Measurements from ENCODE around the gene IFI27L1. TPM values are rescaled to one million over a fixed set of nuclear protein-coding genes. Genes with fewer than 3 reads are reported as not detected.

Gene IFI27L1
- total RNA-seq, 4 donors from 2014 or later = 7.1 to 32.8 (median 14.3) TPM

- Histone ChIP-seq H3K9me3 (peaks cover 0 to 6% of the 10 kb centered on the region in 2 donors), H3K4me3 (no peak overlapping the region), H3K27ac (no peak overlapping the region), H3K27me3 (no peaks in the 10 kb centered on the region), H3K4me1 (peaks cover 0 to 7% of the 10 kb centered on the region in 2 donors), H3K36me3 (no peaks in the 10 kb centered on the region)
- no peak for DNase-seq
- TF ChIP-seq CTCF (IDR thresholded peaks at IDR 0.05) (no peak), POLR2A (IDR thresholded peaks at IDR 0.05) (no peak)
- intact Hi-C loops (cut with DNase I; ENCODE audit: low total_unique reads) = no loop called here
These were observed 6.6 kb upstream of the IFI27L1 start for GRCh38 chr14:94074534-94074933.

GRCh38 chr14:94075008-94075407 lies 6.1 kb upstream of the IFI27L1 start:
- no peak overlapping the region for H3K4me3 ChIP-seq
- no peak for DNase-seq
- H3K36me3 ChIP-seq = no peaks in the 10 kb centered on the region
- no peaks in the 10 kb centered on the region for H3K27me3 ChIP-seq
- no peak for TF ChIP-seq POLR2A (IDR thresholded peaks at IDR 0.05)
- no peak for TF ChIP-seq CTCF (IDR thresholded peaks at IDR 0.05)
- H3K4me1 ChIP-seq = peaks cover 0 to 7% of the 10 kb centered on the region in 2 donors
- no peak overlapping the region for H3K27ac ChIP-seq
- intact Hi-C loops (cut with DNase I; ENCODE audit: low total_unique reads) = no loop called here
- peaks cover 0 to 6% of the 10 kb centered on the region in 2 donors for H3K9me3 ChIP-seq

- Histone ChIP-seq H3K4me3 (peak overlapping the region in 1 of 2 donors; percentile 94), H3K27me3 (no peaks in the 10 kb centered on the region), H3K27ac (no peak overlapping the region), H3K9me3 (peaks cover 0 to 6% of the 10 kb centered on the region in 2 donors), H3K4me1 (peaks cover 0 to 7% of the 10 kb centered on the region in 2 donors), H3K36me3 (no peaks in the 10 kb centered on the region)
- TF ChIP-seq POLR2A (IDR thresholded peaks at IDR 0.05) (no peak), CTCF (IDR thresholded peaks at IDR 0.05) (no peak)
- DNase-seq = no peak
- intact Hi-C loops (cut with DNase I; ENCODE audit: low total_unique reads) = no loop called here
These were observed 3.8 kb upstream of the IFI27L1 start for GRCh38 chr14:94077111-94077821.

- Histone ChIP-seq H3K4me1 (peaks cover 0 to 7% of the 10 kb centered on the region in 2 donors), H3K36me3 (no peaks in the 10 kb centered on the region), H3K9me3 (peaks cover 0 to 6% of the 10 kb centered on the region in 2 donors), H3K4me3 (peak overlapping the region in 1 of 2 donors; percentile 94), H3K27me3 (no peaks in the 10 kb centered on the region), H3K27ac (no peak overlapping the region)
- DNase-seq = no peak
- intact Hi-C loops (cut with DNase I; ENCODE audit: low total_unique reads) = no loop called here
- no peak for TF ChIP-seq POLR2A (IDR thresholded peaks at IDR 0.05)
- no peak for TF ChIP-seq CTCF (IDR thresholded peaks at IDR 0.05)
These were observed 3.3 kb upstream of the IFI27L1 start for GRCh38 chr14:94077823-94078222.

GRCh38 chr14:94079891-94080620 lies 1.1 kb upstream of the IFI27L1 start:
- TF ChIP-seq CTCF (IDR thresholded peaks at IDR 0.05) (no peak), POLR2A (IDR thresholded peaks at IDR 0.05) (no peak)
- Histone ChIP-seq H3K27me3 (no peaks in the 10 kb centered on the region), H3K4me3 (peak overlapping the region; percentile 94 to 99), H3K9me3 (no peaks in the 10 kb centered on the region), H3K4me1 (peaks cover 0 to 7% of the 10 kb centered on the region in 2 donors), H3K36me3 (no peaks in the 10 kb centered on the region), H3K27ac (peak overlapping the region; percentile 89 to 91)
- no peak for DNase-seq
- intact Hi-C loops (cut with DNase I; ENCODE audit: low total_unique reads) = no loop called here
